ENCODE measurements around the gene NKX1-2.

The NKX1-2 gene

GRCh38 chr10:124474514-124475070 lies 24.8 kb upstream of the NKX1-2 start:
- no peak for DNase-seq

- DNase-seq: no peak
Measured at GRCh38 chr10:124473070-124473469, 23.2 kb upstream of the NKX1-2 start.

GRCh38 chr10:124472071-124472470 lies 22.2 kb upstream of the NKX1-2 start:
- no peak for DNase-seq

- no peak for DNase-seq
Measured at GRCh38 chr10:124470544-124471434, 21.0 kb upstream of the NKX1-2 start.

GRCh38 chr10:124469956-124470484 lies 20.2 kb upstream of the NKX1-2 start:
- no peak for DNase-seq

GRCh38 chr10:124468624-124469023 lies 18.8 kb upstream of the NKX1-2 start:
- no peak for DNase-seq

GRCh38 chr10:124467165-124467564 lies 17.3 kb upstream of the NKX1-2 start:
- no peak for DNase-seq

- no peak for DNase-seq
Measured at GRCh38 chr10:124465777-124466488, 16.1 kb upstream of the NKX1-2 start.

GRCh38 chr10:124465003-124465776 lies 15.4 kb upstream of the NKX1-2 start:
- no peak for DNase-seq

- no peak for DNase-seq
Measured at GRCh38 chr10:124464028-124464965, 14.5 kb upstream of the NKX1-2 start.

- DNase-seq: no peak
Measured at GRCh38 chr10:124462348-124462695, 12.5 kb upstream of the NKX1-2 start.

- peak; percentile 77 to 80 for DNase-seq
Measured at GRCh38 chr10:124461642-124462347, 12.0 kb upstream of the NKX1-2 start, which contains the start of gene LHPP. Gene LHPP, plus strand, starts transcription at chr10:124461823. Its CDS starts 40 bp downstream, at chr10:124461863.

- DNase-seq: no peak
Measured at GRCh38 chr10:124460144-124460543, 10.3 kb upstream of the NKX1-2 start.

GRCh38 chr10:124459395-124459794 lies 9.6 kb upstream of the NKX1-2 start:
- no peak for DNase-seq

- no peak for DNase-seq
Measured at GRCh38 chr10:124458889-124459288, 9.1 kb upstream of the NKX1-2 start.

- DNase-seq: no peak
Measured at GRCh38 chr10:124458473-124458872, 8.6 kb upstream of the NKX1-2 start.

- no peak for DNase-seq
Measured at GRCh38 chr10:124455441-124455840, 5.6 kb upstream of the NKX1-2 start.

GRCh38 chr10:124453960-124454610 lies 4.2 kb upstream of the NKX1-2 start:
- no peak for DNase-seq

GRCh38 chr10:124451276-124451675 lies 1.4 kb upstream of the NKX1-2 start:
- DNase-seq: no peak

GRCh38 chr10:124450783-124451057 lies 885 bp upstream of the NKX1-2 start:
- no peak for DNase-seq

All from activated CD4-positive, alpha-beta T cell treated with anti-CD3 and anti-CD28 coated beads, Interleukin-2, amount 50 U/mL, for 4 hours (primary cell).